ENCODE results near the gene C4orf50. TPM values are rescaled to one million over a fixed set of nuclear protein-coding genes. Genes with fewer than 3 reads are reported as not detected.

The C4orf50 gene
- total and polyA plus RNA-seq, 4 donors: under 0.01 to 0.17 TPM; not detected in 2

- H3K27ac ChIP-seq (ENCODE audit: low read depth in 1 of 2, low read length in 2 of 2): no peak overlapping the region
- H3K4me1 ChIP-seq (ENCODE audit: control insufficient read depth in 4 of 4, insufficient read depth in 4 of 4, low read length in 3 of 4): no peaks in the 10 kb centered on the region
- H3K9me3 ChIP-seq (ENCODE audit: control insufficient read depth in 4 of 4, low read length in 3 of 4): no peaks in the 10 kb centered on the region
- WGBS: 86% methylated on average over 8 of the region's 8 CpGs
- no peaks in the 10 kb centered on the region for H3K36me3 ChIP-seq (ENCODE audit: control insufficient read depth in 4 of 4, insufficient read depth in 3 of 4, low read depth in 1 of 4, low read length in 3 of 4)
- no peak overlapping the region for H3K4me3 ChIP-seq (ENCODE audit: low read depth in 1 of 3, low read length in 3 of 3)
- H3K9ac ChIP-seq (ENCODE audit: low read depth in 1 of 2, low read length in 2 of 2): no peak overlapping the region
- no peaks in the 10 kb centered on the region for H3K27me3 ChIP-seq (ENCODE audit: control insufficient read depth in 4 of 4, insufficient read depth in 4 of 4, low read length in 3 of 4)
- DNase-seq (ENCODE audit: low spot score): no peak
- TF ChIP-seq REST (IDR thresholded peaks at IDR 0.05) (no peak), SP1 (IDR thresholded peaks at IDR 0.05) (no peak), FOXA1 (IDR thresholded peaks at IDR 0.05) (no peak), RXRA (IDR thresholded peaks at IDR 0.05) (no peak), ATF3 (IDR thresholded peaks at IDR 0.05) (no peak), FOXA2 (IDR thresholded peaks at IDR 0.05) (no peak), GABPA (IDR thresholded peaks at IDR 0.05 in 1 of 2, conservative IDR thresholded peaks at IDR 0.05 in 1 of 2) (no peak), YY1 (IDR thresholded peaks at IDR 0.05) (no peak), CTCF (IDR thresholded peaks at IDR 0.05; ENCODE audit: low read depth, low read length, missing input control) (no peak), TAF1 (conservative IDR thresholded peaks at IDR 0.05) (no peak), ZBTB33 (IDR thresholded peaks at IDR 0.05) (no peak), HNF4A (conservative IDR thresholded peaks at IDR 0.05) (no peak), EGR1 (IDR thresholded peaks at IDR 0.05; ENCODE audit: low read depth in 2 of 2) (no peak), HNF4G (IDR thresholded peaks at IDR 0.05) (no peak), RAD21 (IDR thresholded peaks at IDR 0.05) (no peak), NR2F2 (IDR thresholded peaks at IDR 0.05) (no peak), MAX (IDR thresholded peaks at IDR 0.05) (no peak), JUND (IDR thresholded peaks at IDR 0.05) (no peak)
These were observed 2.4 kb upstream of the C4orf50 start for GRCh38 chr4:6020613-6021012.
